Muscle of leg (tissue), 11 donors: ENCODE measurements around the gene SLC25A27. TPM values are rescaled to one million over a fixed set of nuclear protein-coding genes. Genes with fewer than 3 reads are reported as not detected.

ENCODE experiments used
- DNase-seq: peaks from one replicate; pipeline ENCODE4 v3.0.0; 2013
- H3K27ac ChIP-seq: one replicate; pipeline ENCODE4 v1.5.1; 2013; ENCODE audit warnings: mild to moderate bottlenecking, low read length, control low read depth
- H3K27me3 ChIP-seq: one replicate; pipeline ENCODE4 v1.6.1; 2013; ENCODE audit warnings: low read length; ENCODE audit not compliant: control insufficient read depth, insufficient read depth
- H3K36me3 ChIP-seq: one replicate; pipeline ENCODE4 v1.6.1; 2013; ENCODE audit warnings: low read length; ENCODE audit not compliant: control insufficient read depth, insufficient read depth
- H3K4me1 ChIP-seq: one replicate; pipeline ENCODE4 v1.6.1; 2013; ENCODE audit warnings: low read length; ENCODE audit not compliant: control insufficient read depth, insufficient read depth
- H3K4me3 ChIP-seq: one replicate; pipeline ENCODE4 v1.5.1; 2013; ENCODE audit warnings: low read length, control low read depth
- H3K9me3 ChIP-seq: replicated peaks from 2 replicates; pipeline ENCODE4 v1.6.1; 2013; ENCODE audit warnings: low read depth, low read length; ENCODE audit not compliant: control insufficient read depth
- WGBS: methylation state at CpG from one replicate; pipeline ENCODE4 v1.1.5; 2013; ENCODE audit warnings: missing lambda C conversion rate; ENCODE audit not compliant: insufficient coverage; 5-methylcytosine and 5-hydroxymethylcytosine counted together
- polyA plus RNA-seq, 8 donors: library from polyadenylated mRNA; unstranded; fragments of 120-200 nt; gene quantifications; one replicate each; pipeline versions ENCODE4 v1.2.1 to v1.2.3, GENCODE V29; 2013; ENCODE audit warnings: inconsistent platforms in 1 of 8, low replicate concordance in 1 of 8; ENCODE audit not compliant: insufficient read length in 8 of 8, insufficient read depth in 1 of 8
- total RNA-seq: library from RNA; stranded (reverse); fragments of 120-200 nt; gene quantifications from one replicate; pipeline ENCODE4 v1.2.4, GENCODE V29; 2013

The SLC25A27 gene
- total and polyA plus RNA-seq, 9 donors, result 8.6 to 29.0 (median 16.0) TPM

- Histone ChIP-seq H3K27ac (no peak overlapping the region), H3K27me3 (peaks cover 5% of the 10 kb centered on the region), H3K9me3 (no peaks in the 10 kb centered on the region), H3K36me3 (no peaks in the 10 kb centered on the region), H3K4me3 (no peak overlapping the region), H3K4me1 (peaks cover 6% of the 10 kb centered on the region)
- no CpG with 5 or more reads among the region's 5 CpGs for WGBS
- no peak for DNase-seq
These were observed 3.8 kb upstream of the SLC25A27 start for GRCh38 chr6:46648869-46649492.

GRCh38 chr6:46651006-46651405, 1.8 kb upstream of the SLC25A27 start:
- DNase-seq, result no peak
- Histone ChIP-seq H3K27ac (no peak overlapping the region), H3K4me1 (peaks cover 6% of the 10 kb centered on the region), H3K36me3 (no peaks in the 10 kb centered on the region), H3K9me3 (no peaks in the 10 kb centered on the region), H3K4me3 (no peak overlapping the region), H3K27me3 (peaks cover 5% of the 10 kb centered on the region)
- no CpG with 5 or more reads among the region's 1 CpG for WGBS

GRCh38 chr6:46651816-46652215, 959 bp upstream of the SLC25A27 start:
- Histone ChIP-seq H3K4me1 (peaks cover 6% of the 10 kb centered on the region), H3K27me3 (peaks cover 5% of the 10 kb centered on the region), H3K9me3 (no peaks in the 10 kb centered on the region), H3K4me3 (peak overlapping the region; percentile 96), H3K36me3 (no peaks in the 10 kb centered on the region), H3K27ac (peak overlapping the region; percentile 75)
- DNase-seq, result peak; percentile 15
- WGBS, result 20% methylated on average over 3 of the region's 8 CpGs

- H3K4me1 ChIP-seq, result peaks cover 6% of the 10 kb centered on the region
- 10% methylated on average over 2 of the region's 6 CpGs for WGBS
- H3K36me3 ChIP-seq, result no peaks in the 10 kb centered on the region
- no peak for DNase-seq
- H3K4me3 ChIP-seq, result peak overlapping the region; percentile 96
- peaks cover 5% of the 10 kb centered on the region for H3K27me3 ChIP-seq
- H3K9me3 ChIP-seq, result no peaks in the 10 kb centered on the region
- peak overlapping the region; percentile 75 for H3K27ac ChIP-seq
These were observed 558 bp upstream of the SLC25A27 start for GRCh38 chr6:46652232-46652602.

- H3K36me3 ChIP-seq, result peaks cover 2% of the 10 kb centered on the region
- H3K4me1 ChIP-seq, result peaks cover 6% of the 10 kb centered on the region
- H3K27ac ChIP-seq, result peak overlapping the region; percentile 2
- H3K9me3 ChIP-seq, result no peaks in the 10 kb centered on the region
- peaks cover 5% of the 10 kb centered on the region for H3K27me3 ChIP-seq
- no peak for DNase-seq
- no CpG with 5 or more reads among the region's 10 CpGs for WGBS
- peak overlapping the region; percentile 96 for H3K4me3 ChIP-seq
These were observed 842 bp downstream of the SLC25A27 start for GRCh38 chr6:46653439-46654195.

GRCh38 chr6:46655803-46656202, 3.0 kb downstream of the SLC25A27 start:
- WGBS, result 20% methylated on average over 1 of the region's 6 CpGs
- no peak overlapping the region for H3K27ac ChIP-seq
- no peaks in the 10 kb centered on the region for H3K9me3 ChIP-seq

GRCh38 chr6:46657642-46658041, 4.9 kb downstream of the SLC25A27 start:
- Histone ChIP-seq H3K4me1 (peaks cover 2% of the 10 kb centered on the region), H3K27ac (no peak overlapping the region), H3K4me3 (no peak overlapping the region), H3K36me3 (peaks cover 2% of the 10 kb centered on the region), H3K9me3 (no peaks in the 10 kb centered on the region), H3K27me3 (no peaks in the 10 kb centered on the region)
- DNase-seq, result no peak

More at GRCh38 chr6:46655803-46656202, 3.0 kb downstream of the SLC25A27 start:
- Histone ChIP-seq H3K27me3 (peaks cover 5% of the 10 kb centered on the region), H3K36me3 (peaks cover 2% of the 10 kb centered on the region), H3K4me3 (no peak overlapping the region), H3K4me1 (peaks cover 6% of the 10 kb centered on the region)
- no peak for DNase-seq

- Histone ChIP-seq H3K4me1 (no peaks in the 10 kb centered on the region), H3K9me3 (no peaks in the 10 kb centered on the region), H3K27me3 (no peaks in the 10 kb centered on the region), H3K36me3 (peaks cover 2% of the 10 kb centered on the region), H3K27ac (no peak overlapping the region), H3K4me3 (no peak overlapping the region)
- DNase-seq, result no peak
- no CpG with 5 or more reads among the region's 2 CpGs for WGBS
These were observed 8.7 kb downstream of the SLC25A27 start for GRCh38 chr6:46661483-46661882.

- no peak for DNase-seq
- Histone ChIP-seq H3K9me3 (no peaks in the 10 kb centered on the region), H3K36me3 (no peaks in the 10 kb centered on the region), H3K27ac (no peak overlapping the region), H3K27me3 (no peaks in the 10 kb centered on the region), H3K4me1 (no peaks in the 10 kb centered on the region), H3K4me3 (no peak overlapping the region)
- 88% methylated on average over 1 of the region's 2 CpGs for WGBS
These were observed 14.6 kb downstream of the SLC25A27 start for GRCh38 chr6:46667377-46667776.

- Histone ChIP-seq H3K4me1 (no peaks in the 10 kb centered on the region), H3K27me3 (no peaks in the 10 kb centered on the region), H3K9me3 (no peaks in the 10 kb centered on the region), H3K27ac (no peak overlapping the region), H3K4me3 (no peak overlapping the region), H3K36me3 (peaks cover 2% of the 10 kb centered on the region)
- DNase-seq, result no peak
- no CpG with 5 or more reads among the region's 1 CpG for WGBS
These were observed 21.6 kb downstream of the SLC25A27 start for GRCh38 chr6:46674410-46674809.
